Heart right ventricle (tissue), 16 donors: ENCODE data around the gene HOXA10. TPM values are rescaled to one million over a fixed set of nuclear protein-coding genes. Genes with fewer than 3 reads are reported as not detected.

Source experiments
- ATAC-seq, 8 donors: fragments of 200-7000 bp; cut with Tn5 transposase; one replicate each; pipeline ENCODE4 v1.9.1; 2020; ENCODE audit warnings: mild to moderate bottlenecking in 8 of 8, moderate library complexity in 8 of 8, moderate number of reproducible peaks in 1 of 8
- DNase-seq, 2 donors: peaks; one replicate each; pipeline ENCODE4 v3.0.0-alpha.2; 2020
- H3K27ac ChIP-seq, 10 donors: fragments of 200-600 bp; sonication (generic) in 2 of 10; one replicate each; pipeline versions ENCODE4 v1.5.0 to v1.8.0; 2020 to 2022; ENCODE audit warnings: mild to moderate bottlenecking in 3 of 10
- H3K27me3 ChIP-seq, 7 donors: fragments of 200-600 bp; one replicate each; pipeline ENCODE4 v1.8.0; 2021 to 2022; ENCODE audit warnings: mild to moderate bottlenecking in 2 of 7
- H3K36me3 ChIP-seq, 9 donors: fragments of 200-600 bp; sonication (generic) in 1 of 9; one replicate each; pipeline versions ENCODE4 v1.5.0 to v1.8.0; 2020 to 2022; ENCODE audit warnings: mild to moderate bottlenecking in 2 of 9
- H3K4me1 ChIP-seq, 9 donors: fragments of 200-600 bp; sonication (generic) in 1 of 9; one replicate each; pipeline versions ENCODE4 v1.5.0 to v1.8.0; 2020 to 2022; ENCODE audit warnings: mild to moderate bottlenecking in 4 of 9
- H3K4me3 ChIP-seq, 10 donors: fragments of 200-600 bp; sonication (generic) in 2 of 10; one replicate each; pipeline versions ENCODE4 v1.5.0 to v1.8.0; 2020 to 2022; ENCODE audit warnings: mild to moderate bottlenecking in 7 of 10, moderate library complexity in 2 of 10
- H3K9me3 ChIP-seq, 11 donors: fragments of 200-600 bp in 10 of 11; sonication (generic) in 2 of 11; one replicate each; pipeline versions ENCODE4 v1.5.0 to v1.8.0; 2013 to 2022; ENCODE audit warnings: mild to moderate bottlenecking in 2 of 11, control low read depth in 1 of 11, moderate library complexity in 1 of 11
- CTCF ChIP-seq, 9 donors: fragments of 200-600 bp; sonication (generic) in 2 of 9; IDR thresholded peaks; one replicate each; pipeline versions ENCODE4 v1.5.0 to v1.8.0; 2021 to 2022; ENCODE audit warnings: antibody characterized with exemption in 9 of 9, mild to moderate bottlenecking in 5 of 9, moderate library complexity in 1 of 9
- WGBS, 2 donors: extraction: QIAGEN DNeasy Blood & Tissue Kit; methylation state at CpG; one replicate each; pipeline ENCODE4 v1.1.7; 2013; ENCODE audit warnings: inconsistent platforms in 1 of 2; 5-methylcytosine and 5-hydroxymethylcytosine counted together
- intact Hi-C, 10 donors: fragments of 100-400 bp; cut with DNase I; formaldehyde crosslinking; loops; one replicate each; pipeline versions ENCODE4 v1.11.1 to v1.14.2; 2022
- long read RNA-seq, 3 donors: library from polyadenylated mRNA; unstranded; transcript quantifications; one replicate each; pipeline ENCODE4 v2.0.0, GENCODE V29; 2020 to 2021
- polyA plus RNA-seq, 2 donors: library from polyadenylated mRNA; stranded (reverse); fragments of 200-250 nt; gene quantifications; one replicate each; pipeline ENCODE4 v1.2.3, GENCODE V29; 2013
- total RNA-seq, 10 donors: library from RNA; stranded (reverse); fragmentation: NEBNext Ultra II Directional in 3 of 10; extraction: Animal tissue kit (Norgen Biotek cat#: 25700) in 3 of 10; gene quantifications; one replicate each; pipeline versions ENCODE4 v1.2.1 to v1.2.4, GENCODE V29; 2021 to 2023
- donor health status: Arrhythmogenic right ventricular cardiomyopathy.
- donor health status: ischemic (EF 13 %, LVEDD 7.1; RV severe dilation, severe dysfunction).
- donor health status: healthy with polysubstance abuse.
- donor health status: DM: no; HTN: yes; CAD: no.
- donor health status: DM: no; HTN: no; CAD: no.
- donor health status: ischemic (EF 25% LVEDD 6.9; RV normal size, moderate dysfunction).
- donor health status: ischemic (EF 25% LVEDD 5.7; RV mildly dilated, moderate dysfunction).
- donor health status: healthy.
- donor health status: DM: yes; HTN: yes; CAD: no.
- donor health status: Ischemic cardiomyopathy.
- donor health status: ischemic (EF 35%, LVEDD 5.7; RV mildly dilated, moderate dysfunction).
- donor health status: nonischemic (EF 11% LVEDD 7.7; RV severe dilation, severe dysfunction).
- donor health status: DM: yes; HTN: yes; CAD: no.
- donor health status: PGD.
- donor health status: ischemic (EF 29% LVEDD 5.4; RV normal size, mild dysfunction).
- donor health status: nonischemic (EF 23%, LVEDD 6.1; RV moderate dilation, normal function).

Gene HOXA10
- total RNA-seq = under 1 TPM in 1 of 10 donors, not detected in 9; 0.19 TPM
- under 1 TPM in 1 of 2 donors, not detected in 1; 0.03 TPM for polyA plus RNA-seq
- long read RNA-seq, donor 1 = 0 reads
- long read RNA-seq, donor 2 = 0 reads
- long read RNA-seq, donor 3 = 0 reads

GRCh38 chr7:27173956-27174873 lies at the start of gene HOXA10:
Gene HOXA10 (minus strand): TSS chr7:27174320. CDS start chr7:27174306, 14 bp downstream.
- H3K27ac ChIP-seq = peak within 1 kb of the TSS in 1 of 10 donors; percentile 20
- ATAC-seq = peak in 2 of 8 donors; percentile 5 to 15
- no peak for DNase-seq

GRCh38 chr7:27221201-27221797 lies 47.2 kb upstream of the HOXA10 start:
- peaks cover 0 to 12% (median 4%) of the 10 kb centered on the region in 9 donors for H3K4me1 ChIP-seq
- H3K9me3 ChIP-seq = no peaks in the 10 kb centered on the region
- H3K27me3 ChIP-seq = peaks cover 26 to 100% (median 98%) of the 10 kb centered on the region in 7 donors
- TF ChIP-seq CTCF (IDR thresholded peaks at IDR 0.05) = no peak
- no peaks in the 10 kb centered on the region for H3K36me3 ChIP-seq
- WGBS, 2 donors = 88 to 91% methylated on average over 3 of the region's 3 CpGs
- intact Hi-C loops = loop anchor here in 1 of 10 donors (10.0 kb wide), 1 partner anchor 354 kb away; no protein-coding TSS in a partner anchor
- H3K4me3 ChIP-seq = no peak overlapping the region
- ATAC-seq (no peak), DNase-seq (no peak)
- no peak overlapping the region for H3K27ac ChIP-seq

More at GRCh38 chr7:27173956-27174873, at the start of gene HOXA10:
- TF ChIP-seq CTCF (IDR thresholded peaks at IDR 0.05) = no peak
- intact Hi-C loops = no loop called here
- Histone ChIP-seq H3K9me3 (no peaks in the 10 kb centered on the region), H3K27me3 (peaks cover 78 to 100% (median 100%) of the 10 kb centered on the region in 7 donors), H3K4me3 (peak within 1 kb of the TSS; percentile 20 to 53 (median 40)), H3K4me1 (peaks cover 8 to 47% (median 30%) of the 10 kb centered on the region in 9 donors), H3K36me3 (peaks cover 0 to 3% (median 0%) of the 10 kb centered on the region in 9 donors)
- WGBS, 2 donors = 4 to 7% methylated on average over 79 to 82 of the region's 82 CpGs

- TF ChIP-seq CTCF (IDR thresholded peaks at IDR 0.05) = no peak
- Histone ChIP-seq H3K36me3 (no peaks in the 10 kb centered on the region), H3K4me1 (peaks cover 0 to 11% (median 3%) of the 10 kb centered on the region in 9 donors), H3K27me3 (peaks cover 18 to 100% (median 97%) of the 10 kb centered on the region in 7 donors), H3K9me3 (no peaks in the 10 kb centered on the region), H3K27ac (no peak overlapping the region), H3K4me3 (peak overlapping the region in 1 of 10 donors; percentile 22)
- intact Hi-C loops = loop anchor here in 1 of 10 donors (10.0 kb wide), 1 partner anchor 354 kb away; no protein-coding TSS in a partner anchor
- 15 to 16% methylated on average over 41 to 45 of the region's 45 CpGs for WGBS, 2 donors
- no peak for ATAC-seq
- no peak for DNase-seq
These were observed 46.4 kb upstream of the HOXA10 start for GRCh38 chr7:27220440-27220955.

DNA sequence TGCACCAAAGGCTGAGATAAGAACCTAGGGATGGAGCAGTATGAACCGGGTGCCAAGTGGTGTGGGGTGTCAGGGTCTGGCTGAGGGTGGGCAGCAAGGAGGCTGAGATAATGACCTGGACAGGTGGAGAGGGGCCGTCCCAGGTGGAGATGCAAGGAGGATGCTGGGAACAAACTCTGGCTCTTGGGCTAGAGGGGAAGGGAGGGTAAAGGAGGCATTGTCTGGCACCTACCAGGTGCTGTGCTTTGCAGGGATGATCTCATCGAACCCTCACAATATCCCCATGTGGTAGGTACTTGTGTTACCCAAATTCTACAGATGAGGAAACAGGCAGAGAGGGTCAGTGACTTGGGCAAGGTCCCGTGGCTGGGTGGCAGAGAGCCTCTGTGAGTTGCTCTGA lies 45.7 kb upstream of the HOXA10 start:
- ATAC-seq = no peak
- Histone ChIP-seq H3K36me3 (no peaks in the 10 kb centered on the region), H3K4me3 (no peak overlapping the region), H3K9me3 (no peaks in the 10 kb centered on the region), H3K27ac (no peak overlapping the region), H3K27me3 (peaks cover 14 to 100% (median 97%) of the 10 kb centered on the region in 7 donors), H3K4me1 (peaks cover 0 to 5% (median 0%) of the 10 kb centered on the region in 9 donors)
- WGBS, 2 donors = 58 to 68% methylated on average over 4 of the region's 4 CpGs
- intact Hi-C loops = loop anchor here in 1 of 10 donors (10.0 kb wide), 1 partner anchor 355 kb away; no protein-coding TSS in a partner anchor
- no peak for TF ChIP-seq CTCF (IDR thresholded peaks at IDR 0.05)
- DNase-seq = no peak
